ENCODE results near the gene SEPTIN1. TPM values are rescaled to one million over a fixed set of nuclear protein-coding genes. Genes with fewer than 3 reads are reported as not detected.

The SEPTIN1 gene
- total and polyA plus RNA-seq, 9 donors, result 0.46 to 8.2 (median 3.3) TPM

DNA sequence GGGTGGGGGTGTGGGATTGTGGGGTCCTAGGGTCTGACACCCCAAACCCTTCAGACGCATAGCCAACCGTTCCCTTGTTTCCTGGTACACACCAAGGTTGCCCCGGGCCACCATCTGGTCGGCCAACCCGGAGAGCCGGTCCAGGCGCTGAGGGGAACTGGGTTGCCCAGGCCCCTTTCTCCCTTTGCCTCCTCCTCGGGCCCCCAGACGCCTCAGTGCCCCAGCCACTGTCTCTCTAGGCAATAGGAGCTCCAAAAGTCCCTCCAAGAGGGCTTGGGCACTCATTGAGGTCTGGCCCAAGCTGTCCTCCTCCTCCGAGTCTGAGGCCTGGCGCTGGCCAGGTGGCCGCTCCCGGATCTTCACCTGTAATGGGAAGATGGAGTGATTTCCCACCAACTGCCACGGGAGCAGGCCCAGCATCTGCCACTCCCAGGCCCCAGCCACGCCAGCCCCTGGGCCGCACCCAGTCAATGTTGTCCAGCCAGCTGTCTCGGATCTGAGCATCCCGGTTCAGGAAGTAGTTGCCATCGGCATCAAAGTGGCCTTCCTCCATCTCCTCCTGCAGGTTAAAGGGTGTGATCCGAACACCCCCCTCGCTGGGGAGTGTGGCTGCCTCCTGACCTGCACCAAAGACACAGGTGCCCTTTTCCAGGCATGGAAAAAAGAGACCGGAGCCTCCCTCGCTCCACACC lies 28.8 kb downstream of the SEPTIN1 start:
- WGBS, 3 donors, result 82 to 83% (median 83%) methylated on average over 22 to 23 of the region's 23 CpGs
- intact Hi-C loops (cut with DNase I), result no loop called here
- Histone ChIP-seq H3K9me3 (no peaks in the 10 kb centered on the region), H3K27me3 (no peaks in the 10 kb centered on the region), H3K4me3 (no peak overlapping the region), H3K4me1 (ENCODE audit: insufficient read depth) (peaks cover 23% of the 10 kb centered on the region), H3K36me3 (no peaks in the 10 kb centered on the region), H3K27ac (peak overlapping the region in 1 of 2 donors; percentile 65)
- peak in 4 of 5 donors; percentile 13 to 42 (median 36) for DNase-seq
- no peak for TF ChIP-seq CTCF (IDR thresholded peaks at IDR 0.05)
- TF ChIP-seq EP300 (IDR thresholded peaks at IDR 0.05), result no peak
- no peak for TF ChIP-seq POLR2A (IDR thresholded peaks at IDR 0.05)

- 73 to 77% (median 76%) methylated on average over 14 of the region's 14 CpGs for WGBS, 3 donors
- H3K27ac ChIP-seq, result no peak overlapping the region
- H3K4me1 ChIP-seq (ENCODE audit: insufficient read depth), result peaks cover 23% of the 10 kb centered on the region
- no peak overlapping the region for H3K4me3 ChIP-seq
- no peak for TF ChIP-seq CTCF (IDR thresholded peaks at IDR 0.05)
- TF ChIP-seq EP300 (IDR thresholded peaks at IDR 0.05), result no peak
- TF ChIP-seq POLR2A (IDR thresholded peaks at IDR 0.05), result no peak
- H3K36me3 ChIP-seq, result no peaks in the 10 kb centered on the region
- H3K27me3 ChIP-seq, result no peaks in the 10 kb centered on the region
- intact Hi-C loops (cut with DNase I), result no loop called here
- no peaks in the 10 kb centered on the region for H3K9me3 ChIP-seq
- DNase-seq, result peak in 2 of 5 donors; percentile 36 to 38
Measured at GRCh38 chr16:30352488-30353401, 29.6 kb downstream of the SEPTIN1 start.

DNA sequence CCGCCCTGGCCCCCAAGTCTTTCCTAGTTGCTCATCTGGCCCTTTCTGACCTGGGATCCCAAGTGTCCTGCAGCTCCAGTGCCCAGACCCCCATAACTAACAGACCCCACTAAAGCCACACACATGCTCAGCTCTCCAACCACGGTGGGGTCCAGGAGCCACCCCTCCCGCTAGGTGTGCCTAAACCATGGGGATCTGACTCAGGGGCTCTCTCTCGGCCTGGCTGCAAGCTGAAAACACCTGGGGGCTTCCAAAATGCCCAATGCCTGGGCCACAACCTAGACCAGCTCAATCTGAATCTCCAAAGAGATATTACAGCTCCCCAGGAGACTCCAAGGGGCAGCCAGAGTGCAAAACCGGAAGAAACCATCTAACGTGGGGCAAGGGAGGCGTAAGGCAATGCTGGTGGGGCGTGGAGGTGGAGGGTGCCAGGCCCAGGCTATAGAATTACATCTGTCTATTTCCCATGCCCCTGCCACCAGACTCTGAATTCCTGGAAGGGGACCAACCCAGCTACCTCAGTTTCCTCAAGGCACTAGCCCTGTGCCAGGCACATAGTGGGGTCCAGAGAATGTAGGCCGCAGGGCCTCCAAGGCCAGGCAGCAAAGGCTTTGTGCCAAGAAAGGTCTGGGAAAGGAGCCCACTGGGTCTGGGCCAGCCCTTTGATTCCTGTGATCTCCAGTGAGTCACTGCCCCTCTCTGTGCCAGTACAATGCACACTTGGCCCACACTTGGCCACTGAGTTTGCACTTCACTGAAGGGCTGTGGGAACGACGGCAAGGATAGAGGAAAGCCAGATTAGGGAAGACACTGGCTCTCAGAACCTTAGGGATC lies 30.6 kb downstream of the SEPTIN1 start:
- no peaks in the 10 kb centered on the region for H3K9me3 ChIP-seq
- no peaks in the 10 kb centered on the region for H3K36me3 ChIP-seq
- intact Hi-C loops (cut with DNase I), result no loop called here
- H3K4me1 ChIP-seq (ENCODE audit: insufficient read depth), result peaks cover 23% of the 10 kb centered on the region
- 57 to 60% (median 57%) methylated on average over 11 of the region's 11 CpGs for WGBS, 3 donors
- H3K27ac ChIP-seq, result no peak overlapping the region
- no peaks in the 10 kb centered on the region for H3K27me3 ChIP-seq
- TF ChIP-seq POLR2A (IDR thresholded peaks at IDR 0.05), result no peak
- TF ChIP-seq EP300 (IDR thresholded peaks at IDR 0.05), result no peak
- no peak for TF ChIP-seq CTCF (IDR thresholded peaks at IDR 0.05)
- no peak overlapping the region for H3K4me3 ChIP-seq
- DNase-seq, result peak; percentile 81 to 90 (median 84)

DNA sequence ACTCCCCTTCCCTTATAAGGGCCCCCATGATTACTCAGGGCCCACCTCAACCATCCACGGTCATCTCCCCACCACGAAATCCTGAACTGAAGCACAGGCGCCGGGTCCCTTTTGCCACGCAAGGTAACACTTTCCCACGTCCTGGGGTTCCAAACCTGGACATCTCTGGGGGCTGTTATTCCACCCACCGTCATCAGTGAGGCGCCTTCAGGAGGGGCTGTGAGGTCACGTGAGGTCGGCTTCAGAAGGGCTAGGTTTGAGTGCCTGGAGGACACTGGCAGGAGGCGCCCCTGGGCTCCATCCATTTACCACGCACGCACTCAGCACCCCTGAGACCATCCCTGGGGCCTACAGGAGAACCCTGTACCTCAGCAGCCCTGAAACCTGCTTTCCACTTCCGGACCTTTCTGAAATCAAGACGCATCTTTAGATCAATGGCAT lies 31.3 kb downstream of the SEPTIN1 start:
- Histone ChIP-seq H3K9me3 (no peaks in the 10 kb centered on the region), H3K36me3 (no peaks in the 10 kb centered on the region), H3K27me3 (no peaks in the 10 kb centered on the region), H3K4me3 (no peak overlapping the region), H3K4me1 (ENCODE audit: insufficient read depth) (peaks cover 20% of the 10 kb centered on the region), H3K27ac (no peak overlapping the region)
- WGBS, 3 donors, result 83 to 90% (median 88%) methylated on average over 15 of the region's 15 CpGs
- peak in 1 of 5 donors; percentile 36 for DNase-seq
- TF ChIP-seq EP300 (IDR thresholded peaks at IDR 0.05) (no peak), POLR2A (IDR thresholded peaks at IDR 0.05) (no peak), CTCF (IDR thresholded peaks at IDR 0.05) (no peak)
- intact Hi-C loops (cut with DNase I), result no loop called here
